Hepatocyte (in vitro differentiated cells): Measurements from ENCODE around the gene MYL5. TPM values are rescaled to one million over a fixed set of nuclear protein-coding genes. Genes with fewer than 3 reads are reported as not detected.
A peak's percentile ranks its signal among the peaks of the same experiment; 100 is the strongest.

Source experiments
- DNase-seq: peaks from one replicate; pipeline ENCODE4 v3.0.0-alpha.2; 2016; ENCODE audit warnings: low spot score
- H2AFZ ChIP-seq: fragments of 200-600 bp; sonication (generic); 2 replicates; pipeline ENCODE4 v1.6.0; 2016; ENCODE audit warnings: antibody characterized with exemption, mild to moderate bottlenecking
- H3K27ac ChIP-seq: fragments of 200-600 bp; sonication (generic); 2 replicates; pipeline ENCODE4 v1.5.1; 2016; ENCODE audit warnings: mild to moderate bottlenecking
- H3K27me3 ChIP-seq: fragments of 200-600 bp; sonication (generic); 2 replicates; pipeline ENCODE4 v1.6.1; 2016
- H3K36me3 ChIP-seq: fragments of 200-600 bp; sonication (generic); replicated peaks from 2 replicates; pipeline ENCODE4 v1.5.1; 2016; ENCODE audit warnings: low read depth; ENCODE audit not compliant: insufficient read depth
- H3K4me1 ChIP-seq: fragments of 200-600 bp; sonication (generic); 2 replicates; pipeline ENCODE4 v1.5.1; 2016; ENCODE audit warnings: mild to moderate bottlenecking, moderate library complexity; ENCODE audit not compliant: insufficient read depth
- H3K4me2 ChIP-seq: fragments of 200-600 bp; sonication (generic); 2 replicates; pipeline ENCODE4 v1.6.0; 2016
- H3K4me3 ChIP-seq: fragments of 200-600 bp; sonication (generic); 2 replicates; pipeline ENCODE4 v1.5.1; 2016; ENCODE audit warnings: mild to moderate bottlenecking
- H3K79me2 ChIP-seq: fragments of 200-600 bp; sonication (generic); 2 replicates; pipeline ENCODE4 v1.6.0; 2017; ENCODE audit warnings: mild to moderate bottlenecking
- H3K9me2 ChIP-seq: fragments of 200-600 bp; sonication (generic); replicated peaks from 2 replicates; pipeline ENCODE4 v1.6.0; 2017; ENCODE audit warnings: mild to moderate bottlenecking; ENCODE audit not compliant: insufficient read depth
- H3K9me3 ChIP-seq: fragments of 200-600 bp; sonication (generic); 2 replicates; pipeline ENCODE4 v1.5.1; 2016; ENCODE audit warnings: low read depth, mild to moderate bottlenecking
- H4K20me1 ChIP-seq: fragments of 200-600 bp; sonication (generic); 2 replicates; pipeline ENCODE4 v1.6.0; 2016; ENCODE audit warnings: mild to moderate bottlenecking; ENCODE audit not compliant: insufficient read depth, poor library complexity, severe bottlenecking
- CTCF ChIP-seq: fragments of 200-600 bp; sonication (generic); IDR thresholded peaks from 2 replicates; pipeline ENCODE4 v1.5.1; 2016; ENCODE audit warnings: antibody characterized with exemption, mild to moderate bottlenecking; ENCODE audit not compliant: poor library complexity
- EZH2 ChIP-seq: fragments of 200-600 bp; sonication (generic); IDR thresholded peaks from 2 replicates; pipeline ENCODE4 v1.6.1; 2016; ENCODE audit warnings: antibody characterized with exemption, mild to moderate bottlenecking, borderline replicate concordance
- EZH2phosphoT487 ChIP-seq: fragments of 200-600 bp; sonication (generic); IDR thresholded peaks from one replicate; pipeline ENCODE4 v1.6.1; 2018; ENCODE audit warnings: antibody characterized with exemption, mild to moderate bottlenecking, low read depth, moderate library complexity; ENCODE audit not compliant: unreplicated experiment, severe bottlenecking
- WGBS: methylation state at CpG from one replicate; pipeline ENCODE4 v1.1.6; 2016; ENCODE audit warnings: low lambda C conversion rate; ENCODE audit errors: missing lambda C conversion rate; 5-methylcytosine and 5-hydroxymethylcytosine counted together
- polyA plus RNA-seq: library from polyadenylated mRNA; unstranded; fragments of >200 nt; fragmentation: Nextera tagmentation; extraction: Ambion mirVana; gene quantifications from 2 replicates; pipeline ENCODE4 v1.2.1, GENCODE V29; 2016
- total RNA-seq: library from RNA; depleted of rRNA; stranded (reverse); fragments of >200 nt; gene quantifications from 2 replicates; pipeline ENCODE4 v1.2.3, GENCODE V29; 2014

MYL5 gene
- total and polyA plus RNA-seq, 2 experiments from 2014 or later = 12.6 to 25.1 TPM

- peaks cover 69% of the 10 kb centered on the region for H4K20me1 ChIP-seq
- WGBS = over 99% methylated on average over 6 of the region's 6 CpGs
- H3K79me2 ChIP-seq = peaks cover 85% of the 10 kb centered on the region
Measured at GRCh38 chr4:709348-709747, 35.0 kb downstream of the MYL5 start.

GRCh38 chr4:710116-710515, 35.8 kb downstream of the MYL5 start:
- DNase-seq = no peak
- Histone ChIP-seq H3K4me1 (peaks cover 18% of the 10 kb centered on the region), H3K27me3 (no peaks in the 10 kb centered on the region), H3K9me2 (no peaks in the 10 kb centered on the region), H3K4me2 (no peak overlapping the region), H2AFZ (no peak overlapping the region), H3K79me2 (peaks cover 93% of the 10 kb centered on the region), H3K4me3 (no peak overlapping the region), H4K20me1 (peaks cover 77% of the 10 kb centered on the region), H3K36me3 (no peaks in the 10 kb centered on the region), H3K9me3 (no peaks in the 10 kb centered on the region), H3K27ac (no peak overlapping the region)
- 95% methylated on average over 9 of the region's 9 CpGs for WGBS
- no peak for TF ChIP-seq EZH2phosphoT487
- TF ChIP-seq EZH2 = no peak
- TF ChIP-seq CTCF = no peak

More at GRCh38 chr4:709348-709747, 35.0 kb downstream of the MYL5 start:
- Histone ChIP-seq H3K4me3 (no peak overlapping the region), H3K9me3 (no peaks in the 10 kb centered on the region), H3K27ac (no peak overlapping the region), H3K4me1 (peaks cover 18% of the 10 kb centered on the region), H3K9me2 (no peaks in the 10 kb centered on the region), H2AFZ (no peak overlapping the region), H3K4me2 (peak overlapping the region; percentile 96), H3K27me3 (no peaks in the 10 kb centered on the region), H3K36me3 (no peaks in the 10 kb centered on the region)
- TF ChIP-seq EZH2phosphoT487 (no peak), EZH2 (no peak), CTCF (no peak)
- DNase-seq = no peak

DNA sequence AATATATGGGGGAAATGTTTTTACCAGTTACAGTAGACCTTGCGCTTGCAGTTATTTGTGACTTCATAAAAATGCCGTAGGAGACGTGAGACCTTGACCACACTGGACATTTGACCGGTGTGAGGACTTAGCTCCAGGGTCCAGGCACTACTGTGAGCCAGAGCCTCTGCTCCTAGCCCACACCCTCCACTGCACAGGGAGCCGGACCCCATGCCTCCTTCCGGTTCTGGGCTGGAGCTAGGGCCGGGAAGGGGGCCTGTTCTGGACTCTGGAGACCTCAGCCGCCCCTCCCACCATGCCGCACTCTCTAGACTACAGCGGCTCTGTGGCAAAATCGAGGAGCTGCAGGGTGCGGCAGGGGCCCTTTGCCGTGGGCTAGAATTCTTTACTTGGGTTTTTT, 36.6 kb downstream of the MYL5 start:
- Histone ChIP-seq H4K20me1 (peaks cover 79% of the 10 kb centered on the region), H3K4me2 (no peak overlapping the region), H3K27ac (no peak overlapping the region), H2AFZ (no peak overlapping the region), H3K4me3 (no peak overlapping the region), H3K36me3 (no peaks in the 10 kb centered on the region), H3K27me3 (no peaks in the 10 kb centered on the region), H3K9me3 (no peaks in the 10 kb centered on the region), H3K9me2 (no peaks in the 10 kb centered on the region), H3K79me2 (peaks cover 95% of the 10 kb centered on the region), H3K4me1 (peaks cover 18% of the 10 kb centered on the region)
- DNase-seq = no peak
- WGBS = 94% methylated on average over 13 of the region's 13 CpGs
- TF ChIP-seq EZH2 = no peak
- no peak for TF ChIP-seq EZH2phosphoT487
- TF ChIP-seq CTCF = no peak

- H3K27me3 ChIP-seq = no peaks in the 10 kb centered on the region
- no peaks in the 10 kb centered on the region for H3K9me2 ChIP-seq
- H3K79me2 ChIP-seq = peaks cover 89% of the 10 kb centered on the region
- peaks cover 14% of the 10 kb centered on the region for H3K4me1 ChIP-seq
- no peaks in the 10 kb centered on the region for H3K9me3 ChIP-seq
- no peak for TF ChIP-seq EZH2phosphoT487
- no peak for TF ChIP-seq CTCF
- no peak for TF ChIP-seq EZH2
- H3K4me3 ChIP-seq = no peak overlapping the region
- no peaks in the 10 kb centered on the region for H3K36me3 ChIP-seq
- DNase-seq = no peak
- H2AFZ ChIP-seq = no peak overlapping the region
- H3K27ac ChIP-seq = no peak overlapping the region
- no peak overlapping the region for H3K4me2 ChIP-seq
- 86% methylated on average over 3 of the region's 3 CpGs for WGBS
- H4K20me1 ChIP-seq = peaks cover 79% of the 10 kb centered on the region
Measured at GRCh38 chr4:712093-712492, 37.8 kb downstream of the MYL5 start.
